Measurements from ENCODE around the gene IL31.

GRCh38 chr12:122195405-122195804 lies 21.4 kb upstream of the IL31 start:
- no peak for TF ChIP-seq CTCF (IDR thresholded peaks at IDR 0.05)
- TF ChIP-seq POLR2A (IDR thresholded peaks at IDR 0.05) = no peak
